ENCODE measurements around the gene MFSD12.

Gene MFSD12

DNA sequence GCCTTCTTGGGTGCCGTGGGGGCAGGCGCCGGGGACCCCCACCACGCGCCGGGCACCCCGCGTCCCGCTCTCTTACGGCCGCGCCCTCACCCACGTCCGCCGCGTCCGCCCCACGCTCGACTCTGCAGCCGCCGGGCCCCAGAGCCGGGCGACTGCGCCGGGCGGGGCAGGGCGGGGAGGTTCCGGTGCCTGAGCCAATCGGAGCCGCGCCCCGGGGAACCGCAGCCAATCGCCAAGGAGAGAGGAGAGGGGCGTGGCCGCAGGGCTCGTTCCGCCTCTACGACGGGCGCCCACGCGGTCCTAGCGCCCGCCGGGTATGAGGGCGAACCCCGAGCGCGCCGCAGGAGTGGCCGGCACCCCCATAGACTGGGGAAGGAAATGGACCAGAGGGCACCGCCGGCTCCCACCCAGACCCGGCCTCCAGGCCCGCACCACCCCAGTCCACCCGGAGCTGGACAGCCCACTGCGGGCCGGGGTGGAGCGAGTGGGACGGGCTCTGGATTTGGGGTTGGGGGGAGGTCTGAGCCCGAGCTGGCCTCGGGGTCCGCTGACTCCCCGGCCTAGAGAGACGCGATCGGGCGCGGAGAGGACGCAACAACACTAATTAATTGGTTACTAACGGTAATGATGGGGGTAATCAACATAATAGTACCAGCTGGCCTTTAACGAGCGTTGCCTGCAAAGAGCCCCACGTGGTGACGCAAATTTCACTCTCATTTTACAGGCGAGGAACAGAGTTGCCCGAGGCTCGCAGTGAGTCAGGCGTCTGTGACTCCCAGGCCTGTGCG is at the start of gene MFSD12:
Gene MFSD12 (minus strand): TSS at position 126 of the 788 bp plus-strand sequence. CDS start 183 bp downstream, outside the sequence.
- Histone ChIP-seq H3K9me3 (ENCODE audit: control insufficient read depth, insufficient read depth, low read depth, low read length) (no peaks in the 10 kb centered on the region), H3K36me3 (ENCODE audit: control insufficient read depth in 2 of 2, insufficient read depth in 1 of 2, low read length in 2 of 2) (no peaks in the 10 kb centered on the region; a peak in 1 of 3 replicates), H3K4me3 (ENCODE audit: low read depth, low read length) (peak within 1 kb of the TSS; percentile 85), H3K27ac (ENCODE audit: extremely low read depth, low read depth, low read length) (peak within 1 kb of the TSS; percentile 42; the same call in 1 of the 2 replicates), H3K4me1 (ENCODE audit: control insufficient read depth, insufficient read depth, low read length) (0 out of 2 replicates have a peak, but pooled peaks cover 2% of the 10 kb centered on the region)
- POLR2A ChIA-PET, result interaction anchor here (0.8 to 1.4 kb wide), 4 partner anchors 10 to 205 kb away, joined by 3 to 4 read pairs (median 4); partner anchors contain the start of gene MRPL54
- CTCF ChIA-PET, result interaction anchor here (0.6 to 1.5 kb wide), 5 partner anchors 9 to 18 kb away, joined by 3 to 6 read pairs (median 3); no protein-coding TSS in a partner anchor
- TF ChIP-seq ZFP3 (tag by site-specific recombination; IDR thresholded peaks at IDR 0.05; ENCODE audit: low read depth) (no peak), ZNF354C (tag by site-specific recombination; IDR thresholded peaks at IDR 0.05; ENCODE audit: borderline replicate concordance, low read depth) (no peak), ZNF48 (tag by site-specific recombination; IDR thresholded peaks at IDR 0.05) (no peak), MEIS1 (CRISPR knock-in tag; IDR thresholded peaks at IDR 0.05; ENCODE audit: borderline replicate concordance) (no peak), GLIS2 (tag by site-specific recombination; IDR thresholded peaks at IDR 0.05) (peak; percentile 80), ZNF776 (tag by site-specific recombination; IDR thresholded peaks at IDR 0.05; ENCODE audit: borderline replicate concordance) (no peak), ZNF184 (tag by site-specific recombination; IDR thresholded peaks at IDR 0.05) (no peak; the same call in 1 of the 2 replicates), ZNF560 (tag by site-specific recombination; IDR thresholded peaks at IDR 0.05; ENCODE audit: borderline replicate concordance) (no peak), BCL11B (tag by site-specific recombination; IDR thresholded peaks at IDR 0.05; ENCODE audit: low read depth) (0 out of 2 replicates have a peak, but pooled peaks have one; percentile 13), ZNF169 (tag by site-specific recombination; IDR thresholded peaks at IDR 0.05) (0 out of 2 replicates have a peak, but pooled peaks have one; percentile 48), FEZF1 (tag by site-specific recombination; IDR thresholded peaks at IDR 0.05) (peak; percentile 61), ZNF433 (tag by site-specific recombination; IDR thresholded peaks at IDR 0.05; ENCODE audit: low read depth) (no peak), ZNF561 (tag by site-specific recombination; IDR thresholded peaks at IDR 0.05; ENCODE audit: borderline replicate concordance) (0 out of 2 replicates have a peak, but pooled peaks have one; percentile 45), ZNF16 (tag by site-specific recombination; IDR thresholded peaks at IDR 0.05; ENCODE audit: low read depth) (no peak), ZNF580 (tag by site-specific recombination; IDR thresholded peaks at IDR 0.05) (no peak), ZNF768 (tag by site-specific recombination; IDR thresholded peaks at IDR 0.05) (no peak), ZNF514 (tag by site-specific recombination; IDR thresholded peaks at IDR 0.05) (no peak), ZNF654 (tag by site-specific recombination; IDR thresholded peaks at IDR 0.05; ENCODE audit: low read depth) (no peak), ZNF274 (IDR thresholded peaks at IDR 0.05; ENCODE audit: low read length) (no peak), ZNF274 (tag by site-specific recombination; IDR thresholded peaks at IDR 0.05; ENCODE audit: borderline replicate concordance) (no peak), ZNF266 (tag by site-specific recombination; IDR thresholded peaks at IDR 0.05; ENCODE audit: low read depth) (no peak), ZNF692 (tag by site-specific recombination; IDR thresholded peaks at IDR 0.05) (peak; percentile 92), SCRT1 (tag by site-specific recombination; IDR thresholded peaks at IDR 0.05; ENCODE audit: borderline replicate concordance) (no peak), ZNF530 (tag by site-specific recombination; IDR thresholded peaks at IDR 0.05; ENCODE audit: low read depth) (no peak), ZNF350 (tag by site-specific recombination; IDR thresholded peaks at IDR 0.05) (no peak), KLF9 (tag by site-specific recombination; IDR thresholded peaks at IDR 0.05; ENCODE audit: low read depth) (peak; percentile 94), SCRT2 (tag by site-specific recombination; IDR thresholded peaks at IDR 0.05) (no peak), ELK4 (IDR thresholded peaks at IDR 0.05; ENCODE audit: borderline replicate concordance, low read depth, low read length) (peak; percentile 81; the same call in 1 of the 2 replicates), MYNN (tag by site-specific recombination; IDR thresholded peaks at IDR 0.05; ENCODE audit: borderline replicate concordance) (no peak), ZNF473 (tag by site-specific recombination; IDR thresholded peaks at IDR 0.05) (no peak), ZBTB8A (tag by site-specific recombination; IDR thresholded peaks at IDR 0.05) (peak; percentile 93)
- TF ChIP-seq, protein P1, sequence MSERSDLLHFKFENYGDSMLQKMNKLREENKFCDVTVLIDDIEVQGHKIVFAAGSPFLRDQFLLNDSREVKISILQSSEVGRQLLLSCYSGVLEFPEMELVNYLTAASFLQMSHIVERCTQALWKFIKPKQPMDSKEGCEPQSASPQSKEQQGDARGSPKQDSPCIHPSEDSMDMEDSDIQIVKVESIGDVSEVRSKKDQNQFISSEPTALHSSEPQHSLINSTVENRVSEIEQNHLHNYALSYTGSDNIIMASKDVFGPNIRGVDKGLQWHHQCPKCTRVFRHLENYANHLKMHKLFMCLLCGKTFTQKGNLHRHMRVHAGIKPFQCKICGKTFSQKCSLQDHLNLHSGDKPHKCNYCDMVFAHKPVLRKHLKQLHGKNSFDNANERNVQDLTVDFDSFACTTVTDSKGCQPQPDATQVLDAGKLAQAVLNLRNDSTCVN (tag by site-specific recombination; optimal IDR thresholded peaks at IDR 0.05), result peak; percentile 92
- TF ChIP-seq, protein P2, sequence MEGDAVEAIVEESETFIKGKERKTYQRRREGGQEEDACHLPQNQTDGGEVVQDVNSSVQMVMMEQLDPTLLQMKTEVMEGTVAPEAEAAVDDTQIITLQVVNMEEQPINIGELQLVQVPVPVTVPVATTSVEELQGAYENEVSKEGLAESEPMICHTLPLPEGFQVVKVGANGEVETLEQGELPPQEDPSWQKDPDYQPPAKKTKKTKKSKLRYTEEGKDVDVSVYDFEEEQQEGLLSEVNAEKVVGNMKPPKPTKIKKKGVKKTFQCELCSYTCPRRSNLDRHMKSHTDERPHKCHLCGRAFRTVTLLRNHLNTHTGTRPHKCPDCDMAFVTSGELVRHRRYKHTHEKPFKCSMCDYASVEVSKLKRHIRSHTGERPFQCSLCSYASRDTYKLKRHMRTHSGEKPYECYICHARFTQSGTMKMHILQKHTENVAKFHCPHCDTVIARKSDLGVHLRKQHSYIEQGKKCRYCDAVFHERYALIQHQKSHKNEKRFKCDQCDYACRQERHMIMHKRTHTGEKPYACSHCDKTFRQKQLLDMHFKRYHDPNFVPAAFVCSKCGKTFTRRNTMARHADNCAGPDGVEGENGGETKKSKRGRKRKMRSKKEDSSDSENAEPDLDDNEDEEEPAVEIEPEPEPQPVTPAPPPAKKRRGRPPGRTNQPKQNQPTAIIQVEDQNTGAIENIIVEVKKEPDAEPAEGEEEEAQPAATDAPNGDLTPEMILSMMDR (tag by site-specific recombination; IDR thresholded peaks at IDR 0.05), result no peak

Data from HEK293 (cell line).